CD4-positive, alpha-beta T cell (primary cell): Measurements from ENCODE around the gene TEX14. TPM values are rescaled to one million over a fixed set of nuclear protein-coding genes. Genes with fewer than 3 reads are reported as not detected.

Experiments
- ATAC-seq: fragments of 200-7000 bp; cut with Tn5 transposase; one replicate; pipeline ENCODE4 v1.10.0; 2022; ENCODE audit warnings: mild to moderate bottlenecking; ENCODE audit not compliant: poor library complexity
- CTCF ChIA-PET: fragments of 350-600 bp; sonication (Branson Sonifier 250); formaldehyde crosslinking; loops from one replicate; lab custom pipeline; 2021; ENCODE audit warnings: antibody characterized with exemption, inconsistent platforms; lab: Charles Lee
- POLR2A ChIA-PET: fragments of 350-600 bp; sonication (Branson Sonifier 250); formaldehyde crosslinking; loops from one replicate; lab custom pipeline; 2021; ENCODE audit warnings: antibody characterized with exemption, inconsistent platforms; lab: Charles Lee
- DNase-seq, 14 experiments: peaks; one replicate each; pipeline ENCODE4 v3.0.0-alpha.2; 2013 to 2020; ENCODE audit warnings: mixed read lengths in 2 of 14
- H3K27ac ChIP-seq, 2 donors: one replicate each; pipeline versions ENCODE4 v1.5.1 to v1.7.0; 2013; ENCODE audit warnings: low read length in 2 of 2, low read depth in 1 of 2, mild to moderate bottlenecking in 1 of 2
- H3K27me3 ChIP-seq, 2 experiments: 1 replicate in 1 of 2; 2 replicates in 1 of 2; pipeline versions ENCODE4 v1.6.1 to v1.7.0; 2013; ENCODE audit warnings: low read length in 2 of 2, control low read depth in 1 of 2, mild to moderate bottlenecking in 1 of 2, moderate library complexity in 1 of 2; ENCODE audit not compliant: insufficient read depth in 2 of 2, control insufficient read depth in 1 of 2
- H3K36me3 ChIP-seq: one replicate; pipeline ENCODE4 v1.6.1; 2013; ENCODE audit warnings: low read length, control low read depth; ENCODE audit not compliant: insufficient read depth
- H3K4me1 ChIP-seq: one replicate; pipeline ENCODE4 v1.6.1; 2013; ENCODE audit warnings: low read length, control low read depth; ENCODE audit not compliant: insufficient read depth
- H3K4me3 ChIP-seq: one replicate; pipeline ENCODE4 v1.5.1; 2013; ENCODE audit warnings: mild to moderate bottlenecking, low read length, moderate library complexity
- H3K9me3 ChIP-seq, 2 experiments: 1 replicate in 1 of 2; 2 replicates in 1 of 2; pipeline versions ENCODE4 v1.6.1 to v1.7.0; 2013; ENCODE audit warnings: low read length in 2 of 2, mild to moderate bottlenecking in 2 of 2, control low read depth in 1 of 2, moderate library complexity in 1 of 2; ENCODE audit not compliant: control insufficient read depth in 1 of 2, insufficient read depth in 1 of 2
- H3K27ac Mint-ChIP-seq: one replicate; pipeline ENCODE4 v1.8.0; 2020; ENCODE audit warnings: mixed read lengths
- H3K27me3 Mint-ChIP-seq: one replicate; pipeline ENCODE4 v1.8.0; 2021; ENCODE audit warnings: mixed read lengths
- H3K36me3 Mint-ChIP-seq: one replicate; pipeline ENCODE4 v1.8.0; 2021; ENCODE audit warnings: low read depth, mixed read lengths
- H3K4me1 Mint-ChIP-seq: one replicate; pipeline ENCODE4 v1.8.0; 2021; ENCODE audit warnings: low read depth, mixed read lengths
- H3K4me3 Mint-ChIP-seq: one replicate; pipeline ENCODE4 v1.8.0; 2020; ENCODE audit warnings: mild to moderate bottlenecking, mixed read lengths
- H3K9me3 Mint-ChIP-seq: one replicate; pipeline ENCODE4 v1.8.0; 2020; ENCODE audit warnings: mixed read lengths
- intact Hi-C, 2 experiments: fragments of 100-400 bp; cut with DNase I in 1 of 2; cut with micrococcal nuclease in 1 of 2; formaldehyde crosslinking; loops; one replicate each; pipeline versions ENCODE4 v1.15.1 to v1.9.0; 2023 to 2025; cut with DNase I, micrococcal nuclease
- total RNA-seq, 174 experiments: library from RNA in 2 of 174; stranded (reverse) in 2 of 174; gene quantifications; one replicate each; pipeline ENCODE4 v1.2.3 and lab custom pipeline; 2021 to 2026
- TF ChIP-seq, protein P1 (sequence below): fragments of 200-600 bp; IDR thresholded peaks from one replicate; pipeline ENCODE4 v1.8.0; 2022; ENCODE audit warnings: antibody characterized with exemption, mild to moderate bottlenecking

The TEX14 gene
- total RNA-seq, 2 experiments from 2014 or later, result 0.47 to 0.66 TPM

- intact Hi-C loops, result no loop called here
- Mint-ChIP-seq H3K27ac (peak overlapping the region; percentile 60), H3K36me3 (no peaks in the 10 kb centered on the region), H3K4me1 (peaks cover 9% of the 10 kb centered on the region), H3K9me3 (no peaks in the 10 kb centered on the region), H3K27me3 (peaks cover 8% of the 10 kb centered on the region), H3K4me3 (peak overlapping the region; percentile 77)
- Histone ChIP-seq H3K36me3 (no peaks in the 10 kb centered on the region), H3K9me3 (peaks cover 0 to 4% of the 10 kb centered on the region in 2 experiments), H3K4me3 (no peak overlapping the region), H3K27me3 (no peaks in the 10 kb centered on the region), H3K4me1 (no peaks in the 10 kb centered on the region), H3K27ac (no peak overlapping the region)
- ChIA-PET POLR2A (interaction anchor here (1.0 to 1.2 kb wide), 2 partner anchors 34 to 148 kb away, joined by 3 read pairs; no protein-coding TSS in a partner anchor), CTCF (interaction anchor here (0.6 kb wide), 1 partner anchor 10 kb away, joined by 3 read pairs; no protein-coding TSS in a partner anchor)
- ATAC-seq (no peak), DNase-seq (no peak)
- TF ChIP-seq, protein P1, sequence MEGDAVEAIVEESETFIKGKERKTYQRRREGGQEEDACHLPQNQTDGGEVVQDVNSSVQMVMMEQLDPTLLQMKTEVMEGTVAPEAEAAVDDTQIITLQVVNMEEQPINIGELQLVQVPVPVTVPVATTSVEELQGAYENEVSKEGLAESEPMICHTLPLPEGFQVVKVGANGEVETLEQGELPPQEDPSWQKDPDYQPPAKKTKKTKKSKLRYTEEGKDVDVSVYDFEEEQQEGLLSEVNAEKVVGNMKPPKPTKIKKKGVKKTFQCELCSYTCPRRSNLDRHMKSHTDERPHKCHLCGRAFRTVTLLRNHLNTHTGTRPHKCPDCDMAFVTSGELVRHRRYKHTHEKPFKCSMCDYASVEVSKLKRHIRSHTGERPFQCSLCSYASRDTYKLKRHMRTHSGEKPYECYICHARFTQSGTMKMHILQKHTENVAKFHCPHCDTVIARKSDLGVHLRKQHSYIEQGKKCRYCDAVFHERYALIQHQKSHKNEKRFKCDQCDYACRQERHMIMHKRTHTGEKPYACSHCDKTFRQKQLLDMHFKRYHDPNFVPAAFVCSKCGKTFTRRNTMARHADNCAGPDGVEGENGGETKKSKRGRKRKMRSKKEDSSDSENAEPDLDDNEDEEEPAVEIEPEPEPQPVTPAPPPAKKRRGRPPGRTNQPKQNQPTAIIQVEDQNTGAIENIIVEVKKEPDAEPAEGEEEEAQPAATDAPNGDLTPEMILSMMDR, result no peak
Measured at GRCh38 chr17:58665946-58666857, 25.6 kb downstream of the TEX14 start.

DNA sequence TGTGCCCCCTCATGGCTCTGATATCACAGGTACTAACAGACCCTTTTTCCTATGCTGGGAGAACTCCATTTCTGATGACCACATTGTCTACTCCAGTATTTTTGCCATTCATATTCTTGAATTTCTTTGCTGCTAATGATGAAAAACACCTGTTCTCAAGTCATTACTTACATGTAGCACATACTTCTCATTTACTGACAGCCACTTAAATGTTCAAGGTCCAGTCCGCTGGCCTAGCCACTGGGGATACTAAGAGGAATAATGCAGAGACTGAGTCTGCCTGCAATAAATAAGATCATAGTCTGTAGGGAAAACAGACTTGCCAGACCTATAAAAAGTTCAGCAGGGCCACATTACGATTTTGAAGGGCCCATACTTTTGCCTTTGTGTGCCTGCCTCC, 27.5 kb downstream of the TEX14 start:
- Histone ChIP-seq H3K27ac (no peak overlapping the region), H3K9me3 (peaks cover 0 to 4% of the 10 kb centered on the region in 2 experiments), H3K36me3 (no peaks in the 10 kb centered on the region), H3K4me1 (peaks cover 2% of the 10 kb centered on the region), H3K27me3 (no peaks in the 10 kb centered on the region), H3K4me3 (no peak overlapping the region)
- POLR2A ChIA-PET, result no interaction called here
- DNase-seq, result no peak
- intact Hi-C loops, result no loop called here
- Mint-ChIP-seq H3K36me3 (peaks cover 2% of the 10 kb centered on the region), H3K4me3 (no peak overlapping the region), H3K27me3 (peaks cover 9% of the 10 kb centered on the region), H3K9me3 (no peaks in the 10 kb centered on the region), H3K27ac (no peak overlapping the region), H3K4me1 (peaks cover 10% of the 10 kb centered on the region)
- CTCF ChIA-PET, result interaction anchor here (0.6 kb wide), 1 partner anchor 37 kb away, joined by 3 read pairs; no protein-coding TSS in a partner anchor
- TF ChIP-seq, protein P1, result no peak
- no peak for ATAC-seq

DNA sequence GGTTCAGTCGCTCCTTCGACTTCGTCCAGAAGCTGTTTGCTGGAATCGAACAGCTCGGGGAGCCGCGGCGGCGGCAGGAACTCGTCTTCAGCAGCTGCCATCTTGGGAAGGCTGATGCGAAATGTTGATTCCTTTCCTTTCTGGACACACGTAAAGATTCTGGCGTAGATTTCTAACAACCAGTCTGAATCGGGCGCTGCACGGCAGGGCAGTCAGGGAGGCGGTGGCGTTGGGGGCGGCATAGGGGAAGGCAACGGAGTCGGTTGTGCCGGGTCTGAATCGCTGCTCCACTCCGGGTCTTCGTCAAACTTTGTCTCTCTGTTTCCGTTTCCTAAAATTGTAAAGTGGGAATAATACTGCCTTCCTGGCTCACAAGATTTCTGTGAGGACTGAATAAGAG, 30.3 kb downstream of the TEX14 start:
- TF ChIP-seq, protein P1, result no peak
- Histone ChIP-seq H3K9me3 (peaks cover 0 to 4% of the 10 kb centered on the region in 2 experiments), H3K27me3 (no peaks in the 10 kb centered on the region), H3K27ac (no peak overlapping the region), H3K4me3 (no peak overlapping the region), H3K36me3 (no peaks in the 10 kb centered on the region), H3K4me1 (peaks cover 12% of the 10 kb centered on the region)
- H3K4me1 Mint-ChIP-seq, result peaks cover 17% of the 10 kb centered on the region
- intact Hi-C loops, result no loop called here
- H3K36me3 Mint-ChIP-seq, result peaks cover 8% of the 10 kb centered on the region
- CTCF ChIA-PET, result no interaction called here
- peaks cover 7% of the 10 kb centered on the region for H3K27me3 Mint-ChIP-seq
- POLR2A ChIA-PET, result interaction anchor here (5.2 kb wide), 1 partner anchor 30 kb away, joined by 54 read pairs; no protein-coding TSS in a partner anchor
- DNase-seq, result no peak
- no peaks in the 10 kb centered on the region for H3K9me3 Mint-ChIP-seq
- H3K4me3 Mint-ChIP-seq, result no peak overlapping the region
- no peak overlapping the region for H3K27ac Mint-ChIP-seq
- ATAC-seq, result no peak
